ENCODE measurements around the gene TLK1. TPM values are rescaled to one million over a fixed set of nuclear protein-coding genes. Genes with fewer than 3 reads are reported as not detected.
"Not testable (repeated sequence)": the region's sequence is repeated elsewhere in the genome, so short reads cannot be mapped to it uniquely, and the experiment has no call there.

TLK1 gene
- total and polyA plus RNA-seq, 9 donors, result 15.9 to 77.4 (median 61.7) TPM

DNA sequence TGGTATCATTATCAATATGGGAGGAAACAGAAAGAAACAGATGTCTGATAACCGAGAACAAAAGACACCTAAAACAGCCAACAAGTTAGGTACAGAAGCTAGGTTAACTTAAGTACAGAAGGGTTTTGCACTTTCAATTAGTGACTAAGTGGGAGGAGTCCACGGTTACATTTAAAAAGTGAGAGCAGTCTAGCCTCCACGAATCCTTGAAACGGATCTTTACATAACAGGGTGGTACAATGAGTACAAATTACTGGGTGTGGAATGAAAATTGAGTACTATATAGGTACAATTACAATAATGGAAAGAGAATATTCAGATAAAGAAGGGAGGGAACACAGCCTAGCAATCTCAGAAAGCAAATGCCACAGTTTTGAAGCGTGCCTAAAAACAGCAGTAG lies 76.6 kb downstream of the TLK1 start:
- intact Hi-C loops (cut with DNase I), result no loop called here
- no peaks in the 10 kb centered on the region for H3K9me3 ChIP-seq
- H3K36me3 ChIP-seq, result no peaks in the 10 kb centered on the region
- WGBS, 3 donors, result 75 to 83% (median 78%) methylated on average over 5 of the region's 5 CpGs
- H3K27me3 ChIP-seq, result no peaks in the 10 kb centered on the region
- H3K4me3 ChIP-seq, result no peak overlapping the region
- H3K4me1 ChIP-seq (ENCODE audit: insufficient read depth), result peaks cover 1% of the 10 kb centered on the region
- H3K27ac ChIP-seq, result no peak overlapping the region
- TF ChIP-seq, protein P1, sequence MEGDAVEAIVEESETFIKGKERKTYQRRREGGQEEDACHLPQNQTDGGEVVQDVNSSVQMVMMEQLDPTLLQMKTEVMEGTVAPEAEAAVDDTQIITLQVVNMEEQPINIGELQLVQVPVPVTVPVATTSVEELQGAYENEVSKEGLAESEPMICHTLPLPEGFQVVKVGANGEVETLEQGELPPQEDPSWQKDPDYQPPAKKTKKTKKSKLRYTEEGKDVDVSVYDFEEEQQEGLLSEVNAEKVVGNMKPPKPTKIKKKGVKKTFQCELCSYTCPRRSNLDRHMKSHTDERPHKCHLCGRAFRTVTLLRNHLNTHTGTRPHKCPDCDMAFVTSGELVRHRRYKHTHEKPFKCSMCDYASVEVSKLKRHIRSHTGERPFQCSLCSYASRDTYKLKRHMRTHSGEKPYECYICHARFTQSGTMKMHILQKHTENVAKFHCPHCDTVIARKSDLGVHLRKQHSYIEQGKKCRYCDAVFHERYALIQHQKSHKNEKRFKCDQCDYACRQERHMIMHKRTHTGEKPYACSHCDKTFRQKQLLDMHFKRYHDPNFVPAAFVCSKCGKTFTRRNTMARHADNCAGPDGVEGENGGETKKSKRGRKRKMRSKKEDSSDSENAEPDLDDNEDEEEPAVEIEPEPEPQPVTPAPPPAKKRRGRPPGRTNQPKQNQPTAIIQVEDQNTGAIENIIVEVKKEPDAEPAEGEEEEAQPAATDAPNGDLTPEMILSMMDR (IDR thresholded peaks at IDR 0.05), result no peak
- TF ChIP-seq EP300 (IDR thresholded peaks at IDR 0.05) (no peak), POLR2A (IDR thresholded peaks at IDR 0.05) (no peak)
- DNase-seq, result no peak

DNA sequence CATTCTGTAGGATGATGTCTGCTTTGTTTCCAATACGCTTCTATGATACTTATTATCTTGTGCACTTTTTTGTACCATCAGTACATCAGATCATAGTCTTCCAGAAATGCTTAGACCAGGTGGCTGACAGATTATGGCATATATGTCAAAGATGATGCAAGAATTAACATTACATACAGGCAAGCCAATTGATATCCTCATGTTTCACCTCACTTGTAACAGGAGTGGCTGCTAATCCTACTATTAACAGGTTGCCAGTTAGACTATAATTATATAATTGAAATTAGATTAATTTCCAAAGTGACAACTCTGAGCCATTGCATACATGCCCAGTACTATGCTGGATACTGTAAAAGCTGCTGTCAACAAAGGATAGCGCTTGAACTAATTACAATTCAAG lies 77.2 kb downstream of the TLK1 start:
- TF ChIP-seq, protein P1 (IDR thresholded peaks at IDR 0.05), result no peak
- intact Hi-C loops (cut with DNase I), result no loop called here
- no peak for DNase-seq
- 96 to 100% (median 99%) methylated on average over 2 of the region's 2 CpGs for WGBS, 3 donors
- peaks cover 1% of the 10 kb centered on the region for H3K4me1 ChIP-seq (ENCODE audit: insufficient read depth)
- no peaks in the 10 kb centered on the region for H3K9me3 ChIP-seq
- H3K27ac ChIP-seq, result no peak overlapping the region
- no peaks in the 10 kb centered on the region for H3K27me3 ChIP-seq
- H3K36me3 ChIP-seq, result no peaks in the 10 kb centered on the region
- H3K4me3 ChIP-seq, result no peak overlapping the region

DNA sequence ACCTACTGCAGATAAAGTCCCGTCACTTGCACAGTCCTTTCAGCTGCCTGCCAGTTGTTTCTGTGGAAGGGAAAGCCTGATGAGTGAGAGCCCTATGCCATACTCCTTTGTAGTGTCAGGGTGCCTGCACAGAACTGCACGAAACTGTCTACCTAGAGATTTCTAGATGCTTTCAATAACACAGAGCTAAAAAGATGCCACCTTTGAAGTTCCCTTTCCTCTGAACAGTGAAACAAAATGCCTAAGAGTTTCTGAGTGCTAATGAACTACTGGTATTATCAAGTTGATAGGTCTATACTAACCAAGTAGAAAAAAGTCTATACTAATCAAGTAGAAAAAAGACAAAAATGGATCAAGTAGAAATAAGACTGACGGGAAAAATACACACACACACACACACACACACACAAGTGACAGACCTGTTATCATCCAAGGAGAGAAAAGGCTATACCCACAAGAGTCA lies 79.0 kb downstream of the TLK1 start:
- H3K9me3 ChIP-seq, result no peaks in the 10 kb centered on the region
- no peak overlapping the region for H3K27ac ChIP-seq
- no peak overlapping the region for H3K4me3 ChIP-seq
- no peaks in the 10 kb centered on the region for H3K4me1 ChIP-seq (ENCODE audit: insufficient read depth)
- no peaks in the 10 kb centered on the region for H3K27me3 ChIP-seq
- TF ChIP-seq EP300 (IDR thresholded peaks at IDR 0.05), result no peak
- TF ChIP-seq, protein P1 (IDR thresholded peaks at IDR 0.05), result no peak
- TF ChIP-seq POLR2A (IDR thresholded peaks at IDR 0.05), result no peak
- H3K36me3 ChIP-seq, result no peaks in the 10 kb centered on the region
- DNase-seq, result no peak
- intact Hi-C loops (cut with DNase I), result no loop called here
- 94 to 97% (median 95%) methylated on average over 3 of the region's 3 CpGs for WGBS, 3 donors

DNA sequence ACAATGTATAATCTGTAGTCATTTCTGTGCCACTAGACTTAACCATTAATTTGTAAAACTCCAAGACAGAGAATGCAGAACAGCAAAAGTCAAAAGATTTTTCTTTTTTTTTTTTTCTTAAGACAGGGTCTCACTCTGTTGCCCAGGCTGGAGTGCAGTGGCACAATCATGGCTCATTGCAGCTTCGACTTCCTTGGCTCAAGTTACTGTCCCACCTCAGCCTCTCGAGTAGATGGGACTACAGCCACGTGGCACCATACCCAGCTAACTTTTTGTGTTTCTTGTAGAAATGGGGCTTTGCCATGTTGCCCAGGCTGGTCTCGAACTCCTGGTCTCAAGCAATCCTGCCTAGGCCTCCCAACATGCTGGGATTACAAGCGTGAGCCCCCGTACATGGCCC lies 80.1 kb downstream of the TLK1 start:
- Histone ChIP-seq H3K4me1 (ENCODE audit: insufficient read depth) (no peaks in the 10 kb centered on the region), H3K27ac (no peak overlapping the region), H3K4me3 (no peak overlapping the region), H3K9me3 (no peaks in the 10 kb centered on the region), H3K27me3 (no peaks in the 10 kb centered on the region), H3K36me3 (no peaks in the 10 kb centered on the region)
- WGBS, 3 donors, result 94 to 96% (median 94%) methylated on average over 6 of the region's 6 CpGs
- TF ChIP-seq POLR2A (IDR thresholded peaks at IDR 0.05), result no peak
- no peak for TF ChIP-seq EP300 (IDR thresholded peaks at IDR 0.05)
- TF ChIP-seq, protein P1 (IDR thresholded peaks at IDR 0.05), result no peak
- DNase-seq, result no peak
- intact Hi-C loops (cut with DNase I), result no loop called here

DNA sequence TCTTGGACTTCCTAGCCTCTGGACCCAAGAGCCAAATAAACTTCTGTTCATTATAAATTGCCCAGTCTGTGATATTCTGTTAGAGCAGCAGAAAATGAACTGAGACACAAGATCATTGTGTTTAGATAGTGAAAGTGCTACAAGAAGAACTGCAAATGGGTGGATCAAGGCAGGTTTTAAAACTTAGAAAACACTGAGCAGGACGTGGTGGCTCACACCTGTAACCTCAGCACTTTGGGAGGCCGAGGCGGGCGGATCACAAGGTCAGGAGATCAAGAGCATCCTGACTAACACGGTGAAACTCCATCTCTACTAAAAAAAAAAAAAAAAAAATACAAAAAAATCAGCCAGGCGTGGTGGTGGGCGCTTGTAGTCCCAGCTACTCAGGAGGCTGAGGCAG lies 84.3 kb downstream of the TLK1 start:
- H3K4me3 ChIP-seq; intact Hi-C loops (cut with DNase I); DNase-seq; H3K27me3 ChIP-seq; H3K9me3 ChIP-seq; H3K27ac ChIP-seq; H3K4me1 ChIP-seq (ENCODE audit: insufficient read depth); H3K36me3 ChIP-seq: not testable (repeated sequence)
- WGBS, 3 donors, result 83 to 94% (median 86%) methylated on average over 7 of the region's 7 CpGs
